GM13976 (cell line): ENCODE data around the gene MPZL3.

ENCODE experiments used
- DNase-seq: peaks from one replicate; pipeline ENCODE4 v3.0.0; 2012; ENCODE audit warnings: low spot score
- in situ Hi-C: fragments of 300-500 bp; cut with MboI; formaldehyde crosslinking; loops from one replicate; pipeline ENCODE4 v1.12.0; 2022; ENCODE audit warnings: low sequenced_read_pairs, mixed read lengths, inconsistent platforms; ENCODE audit not compliant: unreplicated experiment
- TF ChIP-seq, protein P1 (sequence below): IDR thresholded peaks from 2 replicates; pipeline ENCODE4 v1.5.1; 2012; ENCODE audit warnings: borderline replicate concordance, mild to moderate bottlenecking; ENCODE audit not compliant: insufficient read depth; ENCODE audit errors: extremely low read depth, missing control alignments, control extremely low read depth

MPZL3 gene

DNA sequence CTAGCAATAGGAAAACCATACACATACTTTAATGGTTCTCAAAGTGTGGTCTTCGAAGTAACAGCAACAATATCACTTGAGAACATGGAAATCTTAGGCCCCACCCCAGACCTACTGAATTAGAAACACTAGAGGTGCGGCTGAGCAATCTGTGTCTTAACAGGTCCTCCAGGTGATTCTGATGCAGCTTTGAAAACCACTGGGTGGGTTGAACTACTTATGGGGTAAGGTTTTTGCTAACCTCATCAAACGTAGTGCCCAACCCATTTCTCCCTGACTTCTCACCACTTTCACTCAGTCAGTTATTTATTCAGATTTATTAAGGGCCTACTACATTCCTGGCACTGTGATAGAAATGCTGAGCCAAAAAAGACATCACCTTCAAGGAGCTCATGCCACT lies 8.2 kb upstream of the MPZL3 start:
- in situ Hi-C loops, result no loop called here
- TF ChIP-seq, protein P1, sequence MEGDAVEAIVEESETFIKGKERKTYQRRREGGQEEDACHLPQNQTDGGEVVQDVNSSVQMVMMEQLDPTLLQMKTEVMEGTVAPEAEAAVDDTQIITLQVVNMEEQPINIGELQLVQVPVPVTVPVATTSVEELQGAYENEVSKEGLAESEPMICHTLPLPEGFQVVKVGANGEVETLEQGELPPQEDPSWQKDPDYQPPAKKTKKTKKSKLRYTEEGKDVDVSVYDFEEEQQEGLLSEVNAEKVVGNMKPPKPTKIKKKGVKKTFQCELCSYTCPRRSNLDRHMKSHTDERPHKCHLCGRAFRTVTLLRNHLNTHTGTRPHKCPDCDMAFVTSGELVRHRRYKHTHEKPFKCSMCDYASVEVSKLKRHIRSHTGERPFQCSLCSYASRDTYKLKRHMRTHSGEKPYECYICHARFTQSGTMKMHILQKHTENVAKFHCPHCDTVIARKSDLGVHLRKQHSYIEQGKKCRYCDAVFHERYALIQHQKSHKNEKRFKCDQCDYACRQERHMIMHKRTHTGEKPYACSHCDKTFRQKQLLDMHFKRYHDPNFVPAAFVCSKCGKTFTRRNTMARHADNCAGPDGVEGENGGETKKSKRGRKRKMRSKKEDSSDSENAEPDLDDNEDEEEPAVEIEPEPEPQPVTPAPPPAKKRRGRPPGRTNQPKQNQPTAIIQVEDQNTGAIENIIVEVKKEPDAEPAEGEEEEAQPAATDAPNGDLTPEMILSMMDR, result no peak
- no peak for DNase-seq

DNA sequence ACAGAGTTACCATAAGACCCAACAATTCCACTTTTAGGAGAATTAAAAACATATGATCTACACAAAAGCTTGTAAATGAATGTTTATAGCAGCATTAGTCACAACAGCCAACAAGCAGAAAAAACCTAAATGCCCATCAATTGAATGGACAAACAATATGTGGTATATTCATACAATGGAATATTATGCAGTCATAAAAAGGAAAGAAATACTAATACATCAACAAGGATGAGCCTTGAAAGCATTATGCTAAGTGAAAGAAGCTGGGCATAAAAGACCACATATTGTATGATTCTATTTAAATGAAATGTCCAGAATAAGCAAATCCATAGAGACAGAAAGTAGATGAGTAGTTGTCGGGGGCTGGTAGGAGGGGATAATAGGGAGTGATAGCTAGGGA lies 7.0 kb upstream of the MPZL3 start:
- in situ Hi-C loops, result no loop called here
- TF ChIP-seq, protein P1, result no peak
- no peak for DNase-seq

DNA sequence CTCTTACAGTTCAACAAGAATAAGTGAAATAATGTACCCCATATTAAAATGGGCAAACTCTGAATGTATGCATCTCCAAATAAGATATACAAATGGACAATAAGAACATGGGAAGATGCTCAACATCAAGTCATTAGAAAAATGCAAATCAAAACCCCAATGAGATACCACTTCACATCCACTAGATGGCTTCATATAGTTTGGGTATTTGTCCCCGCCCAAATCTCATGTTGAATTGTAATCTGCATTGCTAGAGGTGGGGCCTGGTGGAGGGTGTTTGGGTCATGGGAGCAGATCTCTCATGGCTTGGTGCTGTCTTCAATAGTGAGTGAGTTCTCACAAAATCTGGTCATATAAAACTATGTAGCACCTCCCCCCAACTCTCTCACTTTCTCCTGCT lies 6.2 kb upstream of the MPZL3 start:
- DNase-seq, result no peak
- in situ Hi-C loops, result no loop called here
- TF ChIP-seq, protein P1, result no peak

DNA sequence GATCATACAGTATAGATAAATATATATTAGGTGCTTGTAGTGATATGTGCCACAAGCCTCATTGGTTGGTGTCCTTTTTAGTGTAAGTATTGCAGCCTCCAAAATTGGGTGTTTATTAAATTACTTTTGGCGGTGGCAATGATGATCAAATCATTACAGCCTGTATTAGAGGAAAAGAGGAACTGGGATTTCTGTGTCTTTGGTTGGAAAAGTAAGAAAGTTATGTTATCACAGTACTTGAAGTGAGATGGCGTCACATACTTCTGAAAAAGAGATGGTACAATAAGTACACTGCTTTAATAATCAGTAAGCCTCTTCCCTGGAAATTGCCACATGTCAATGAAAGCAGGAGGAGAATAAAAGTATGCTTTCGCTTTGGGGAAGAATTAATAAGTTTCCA lies 523 bp upstream of the MPZL3 start:
- DNase-seq, result no peak
- TF ChIP-seq, protein P1, result no peak
- in situ Hi-C loops, result no loop called here

DNA sequence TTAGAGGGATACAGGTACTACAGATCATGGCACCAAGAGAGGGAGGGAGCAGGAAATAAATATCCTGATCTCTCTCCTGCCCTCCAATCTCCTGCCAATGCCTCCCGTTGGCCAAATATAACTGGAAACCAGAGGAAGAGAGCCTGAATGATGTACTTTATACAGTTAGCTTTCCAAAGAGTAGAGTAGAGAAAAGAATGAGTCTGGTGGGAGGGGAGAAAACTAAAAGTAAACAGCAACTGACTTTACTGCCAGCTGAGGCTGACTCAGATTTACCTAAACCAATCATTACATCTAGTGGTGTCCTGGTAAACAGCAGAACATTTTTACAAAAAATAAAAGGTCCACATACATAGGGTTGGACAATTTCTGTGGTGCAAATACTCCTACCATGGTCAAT lies 5.1 kb downstream of the MPZL3 start:
- no peak for DNase-seq
- TF ChIP-seq, protein P1, result no peak
- in situ Hi-C loops, result no loop called here

DNA sequence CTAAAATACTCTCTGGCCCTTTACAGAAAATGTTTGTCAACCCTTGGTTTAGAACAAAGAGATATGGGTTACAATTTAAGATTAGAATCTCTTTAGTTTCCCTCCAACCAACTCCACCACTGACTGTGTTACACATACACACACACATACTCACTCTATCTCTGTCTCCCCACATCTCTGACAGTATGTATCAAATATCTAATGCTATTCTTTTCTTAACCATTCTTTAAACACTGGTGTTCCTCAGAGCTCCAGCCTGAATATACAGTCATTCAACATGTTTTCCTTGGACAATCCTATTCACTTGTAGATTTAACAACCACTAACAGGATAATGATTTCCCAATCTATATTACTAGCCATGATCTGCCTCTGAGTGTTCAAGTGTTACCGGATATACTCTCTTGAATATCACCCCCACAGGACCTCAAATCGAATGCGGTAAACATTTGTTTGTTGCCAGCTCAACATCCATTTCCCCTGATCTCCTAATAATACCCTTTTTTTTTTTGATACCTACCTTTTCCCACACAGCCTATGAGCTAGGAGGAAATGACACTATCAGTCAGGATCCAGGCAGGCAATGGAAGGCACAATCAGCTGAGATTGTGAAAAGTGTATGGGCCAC lies 6.1 kb downstream of the MPZL3 start:
- TF ChIP-seq, protein P1, result no peak
- DNase-seq, result no peak
- in situ Hi-C loops, result no loop called here

DNA sequence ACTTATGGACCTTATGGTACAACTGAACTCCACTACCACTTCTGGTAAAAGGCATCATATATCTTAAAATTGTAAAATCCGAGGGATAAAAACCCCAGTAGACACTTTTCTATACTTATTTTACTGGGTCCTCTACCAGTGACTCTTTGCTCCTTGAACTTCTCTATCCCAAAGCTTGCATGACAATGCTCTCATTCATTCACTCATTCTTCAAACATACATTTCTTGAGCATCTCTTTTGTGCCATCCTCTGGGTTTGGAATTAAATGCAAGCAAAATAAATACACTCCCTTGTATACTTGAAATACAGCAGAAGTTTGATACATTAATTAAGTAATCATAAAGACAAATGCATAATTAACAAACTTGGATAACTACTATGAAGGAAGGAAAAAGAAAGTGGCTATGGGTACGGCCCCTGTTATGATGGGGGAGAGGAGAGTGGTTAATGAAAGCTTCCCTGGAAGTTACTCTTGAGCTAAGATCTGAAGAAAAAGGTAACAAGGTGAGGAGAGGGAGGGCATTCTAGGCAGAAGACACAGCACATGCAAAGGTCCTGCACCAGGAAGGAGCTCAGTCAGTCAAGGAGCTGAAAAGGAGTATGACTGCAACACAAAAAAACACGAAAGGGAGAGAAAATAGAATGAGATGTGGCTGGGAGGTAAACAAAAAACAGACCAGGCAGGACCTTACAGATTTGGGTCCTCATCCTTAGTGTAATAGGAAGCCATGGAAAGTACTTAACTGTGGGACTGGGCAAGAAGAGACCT lies 8.0 kb downstream of the MPZL3 start:
- TF ChIP-seq, protein P1, result no peak
- no peak for DNase-seq
- in situ Hi-C loops, result no loop called here
